Measurements from ENCODE around the gene EPS8. TPM values are rescaled to one million over a fixed set of nuclear protein-coding genes. Genes with fewer than 3 reads are reported as not detected.

EPS8 gene
- total RNA-seq, 1 donor from 2014 or later = 94.6 TPM

DNA sequence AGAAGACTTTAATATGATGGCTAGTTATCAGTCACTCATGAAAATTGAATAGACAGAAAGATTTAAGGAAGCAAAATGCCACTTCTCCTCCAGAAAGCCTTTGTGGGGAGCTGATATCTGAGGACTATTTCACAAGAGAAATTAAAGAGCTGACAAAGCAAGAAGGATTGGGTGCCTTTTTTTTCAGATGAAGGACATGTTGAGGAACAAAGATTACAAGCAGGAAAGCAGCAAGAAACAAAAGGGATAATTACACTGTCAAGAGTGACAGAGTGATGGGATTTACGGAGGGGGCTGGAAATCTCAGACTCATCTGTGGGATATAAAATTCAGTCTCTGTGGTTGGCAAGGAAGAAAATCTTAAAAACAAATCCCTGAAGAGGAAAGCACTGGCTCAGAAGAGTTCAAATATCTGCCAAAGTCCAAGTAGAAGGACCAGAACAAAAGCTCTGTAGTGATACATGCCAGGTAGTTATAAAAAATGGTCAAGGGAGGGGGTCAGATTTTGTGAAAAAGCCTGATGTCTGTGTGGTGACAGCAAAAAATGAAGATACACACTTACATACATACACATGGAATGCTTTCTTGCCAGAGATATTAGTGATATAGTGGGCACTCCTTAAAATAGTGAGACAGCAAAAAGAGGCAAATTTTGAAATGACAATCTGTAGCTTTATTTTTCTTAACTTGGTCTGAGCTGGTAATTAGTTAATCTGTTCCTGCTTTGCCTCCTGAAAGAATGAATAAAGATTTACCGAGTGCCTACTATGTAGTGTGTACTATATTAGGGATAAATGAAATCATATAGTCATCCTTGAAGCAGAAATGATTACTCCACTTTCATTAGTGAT is 62.9 kb downstream of the EPS8 start:
- Histone ChIP-seq H3K4me3 (peak overlapping the region in 1 of 2 donors; percentile 11), H3K36me3 (no peaks in the 10 kb centered on the region), H3K9me3 (no peaks in the 10 kb centered on the region), H3K27me3 (no peaks in the 10 kb centered on the region), H3K4me1 (peaks cover 0 to 27% of the 10 kb centered on the region in 2 donors), H3K27ac (peak overlapping the region; percentile 10 to 73)
- no peak for TF ChIP-seq CTCF (IDR thresholded peaks at IDR 0.05)
- no peak for DNase-seq (ENCODE audit: low spot score in 2 of 2)
- intact Hi-C loops (cut with DNase I) = loop anchor here (2.0 kb wide), 1 partner anchor 25 kb away; no protein-coding TSS in a partner anchor

DNA sequence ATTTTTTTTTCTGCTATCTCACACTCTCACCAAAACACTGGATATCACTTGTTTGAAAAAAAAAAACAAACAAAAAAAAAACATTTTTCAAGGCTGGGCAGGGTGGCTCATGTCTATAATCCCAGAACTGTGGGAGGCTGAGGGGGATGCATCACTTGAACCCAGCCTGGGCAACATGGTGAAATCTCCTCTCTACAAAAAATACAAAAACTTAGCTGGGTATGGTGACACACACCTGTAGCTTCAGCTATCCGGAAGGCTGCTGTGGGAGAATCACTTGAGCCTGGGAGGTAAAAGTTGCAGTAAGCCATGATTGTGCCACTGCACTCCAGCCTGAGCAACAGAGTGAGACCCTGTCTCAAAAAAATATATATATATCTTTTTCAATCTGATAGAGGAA is 66.2 kb downstream of the EPS8 start:
- no peak for TF ChIP-seq CTCF (IDR thresholded peaks at IDR 0.05)
- intact Hi-C loops (cut with DNase I) = no loop called here
- H3K4me3 ChIP-seq = no peak overlapping the region
- H3K27me3 ChIP-seq = no peaks in the 10 kb centered on the region
- no peaks in the 10 kb centered on the region for H3K9me3 ChIP-seq
- H3K4me1 ChIP-seq = peaks cover 0 to 50% of the 10 kb centered on the region in 2 donors
- no peak for DNase-seq (ENCODE audit: low spot score in 2 of 2)
- H3K36me3 ChIP-seq = no peaks in the 10 kb centered on the region
- no peak overlapping the region for H3K27ac ChIP-seq

- no peaks in the 10 kb centered on the region for H3K9me3 ChIP-seq
- intact Hi-C loops (cut with DNase I) = no loop called here
- H3K36me3 ChIP-seq = no peaks in the 10 kb centered on the region
- TF ChIP-seq CTCF (IDR thresholded peaks at IDR 0.05) = no peak
- DNase-seq (ENCODE audit: low spot score in 2 of 2) = no peak
- H3K4me3 ChIP-seq = no peak overlapping the region
- peaks cover 0 to 57% of the 10 kb centered on the region in 2 donors for H3K4me1 ChIP-seq
- peak overlapping the region; percentile 41 to 60 for H3K27ac ChIP-seq
- no peaks in the 10 kb centered on the region for H3K27me3 ChIP-seq
These were observed 67.7 kb downstream of the EPS8 start for GRCh38 chr12:15721316-15722115.

DNA sequence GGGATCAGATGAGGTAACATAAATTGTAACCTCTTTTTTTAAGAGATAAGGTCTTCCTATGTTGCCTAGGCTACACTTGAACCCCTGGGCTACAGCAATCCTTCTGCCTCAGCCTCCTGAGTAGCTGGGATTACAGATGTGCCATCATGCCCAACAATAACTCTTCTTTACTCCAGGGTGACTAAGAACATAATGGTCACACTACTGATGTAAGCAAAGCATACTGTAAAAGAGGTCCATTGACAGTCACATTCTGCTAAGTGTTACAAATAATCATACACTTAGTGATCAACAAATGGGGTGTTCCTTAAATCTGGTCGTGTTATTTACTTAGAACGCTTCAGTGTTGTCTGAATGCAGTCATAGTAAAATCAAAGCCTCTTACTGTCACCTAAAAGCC is 68.9 kb downstream of the EPS8 start:
- intact Hi-C loops (cut with DNase I) = no loop called here
- H3K27me3 ChIP-seq = no peaks in the 10 kb centered on the region
- H3K4me3 ChIP-seq = no peak overlapping the region
- H3K4me1 ChIP-seq = peaks cover 0 to 59% of the 10 kb centered on the region in 2 donors
- peak overlapping the region; percentile 41 to 60 for H3K27ac ChIP-seq
- TF ChIP-seq CTCF (IDR thresholded peaks at IDR 0.05) = no peak
- no peaks in the 10 kb centered on the region for H3K36me3 ChIP-seq
- no peak for DNase-seq (ENCODE audit: low spot score in 2 of 2)
- H3K9me3 ChIP-seq = no peaks in the 10 kb centered on the region

- DNase-seq (ENCODE audit: low spot score in 2 of 2) = no peak
- Histone ChIP-seq H3K27ac (peak overlapping the region; percentile 44 to 60), H3K9me3 (no peaks in the 10 kb centered on the region), H3K4me3 (peak overlapping the region in 1 of 2 donors; percentile 5), H3K36me3 (no peaks in the 10 kb centered on the region), H3K4me1 (peaks cover 0 to 57% of the 10 kb centered on the region in 2 donors), H3K27me3 (no peaks in the 10 kb centered on the region)
- no peak for TF ChIP-seq CTCF (IDR thresholded peaks at IDR 0.05)
- intact Hi-C loops (cut with DNase I) = no loop called here
These were observed 70.0 kb downstream of the EPS8 start for GRCh38 chr12:15719230-15719629.
